ENCODE data around the gene SSBP3. TPM values are rescaled to one million over a fixed set of nuclear protein-coding genes. Genes with fewer than 3 reads are reported as not detected.

The SSBP3 gene
- total RNA-seq, 1 experiment from 2014 or later: 15.0 TPM

DNA sequence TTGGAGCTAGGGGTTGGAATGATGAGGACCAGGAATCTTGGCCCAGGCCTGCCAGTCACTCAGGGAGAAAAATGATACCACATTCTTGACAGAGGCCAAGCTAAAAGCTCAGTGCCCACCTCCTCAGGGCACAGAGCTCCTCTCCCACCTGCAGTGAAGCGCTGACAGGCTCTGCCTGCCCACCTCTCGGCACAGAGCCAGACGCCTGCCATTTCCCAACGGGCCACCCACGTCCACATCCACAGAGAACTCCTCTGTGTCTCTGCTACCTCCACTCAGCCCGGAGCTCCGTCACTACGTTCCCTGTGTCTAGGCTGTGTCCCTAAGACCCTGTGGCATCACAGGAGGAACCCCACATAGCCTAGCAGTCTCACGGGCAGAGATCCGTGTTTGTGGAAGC lies 145.4 kb downstream of the SSBP3 start:
- ATAC-seq (no peak), DNase-seq (no peak)
- POLR2A ChIA-PET (ENCODE audit: unreplicated experiment): no interaction called here
- no peak overlapping the region for H3K9ac ChIP-seq (ENCODE audit: low read length)
- H4K20me1 ChIP-seq (ENCODE audit: low read length): no peaks in the 10 kb centered on the region
- no peak overlapping the region for H3K4me2 ChIP-seq (ENCODE audit: low read length)
- no peak for TF ChIP-seq EZH2 (IDR thresholded peaks at IDR 0.05; ENCODE audit: low read length, unreplicated experiment)
- H3K9me2 ChIP-seq (replicated peaks; ENCODE audit: low read length): no peaks in the 10 kb centered on the region
- no peak overlapping the region for H3K4me3 ChIP-seq (ENCODE audit: low read length)
- no peaks in the 10 kb centered on the region for H3K4me1 ChIP-seq (ENCODE audit: insufficient read depth, low read length)
- H2AFZ ChIP-seq (ENCODE audit: low read length): no peak overlapping the region
- no TSS peak for BruUV-seq (replicated peaks)
- H3K27me3 ChIP-seq (ENCODE audit: low read length): no peaks in the 10 kb centered on the region
- no peak overlapping the region for H3K27ac ChIP-seq (ENCODE audit: low read length)
- no peaks in the 10 kb centered on the region for H3K9me3 ChIP-seq (ENCODE audit: low read length)
- CTCF ChIA-PET: no interaction called here
- intact Hi-C loops (cut with micrococcal nuclease): no loop called here
- no peaks in the 10 kb centered on the region for H3F3A ChIP-seq (ENCODE audit: low read length, unreplicated experiment)
- no peaks in the 10 kb centered on the region for H3K36me3 ChIP-seq (ENCODE audit: low read depth, low read length)
- no peaks in the 10 kb centered on the region for H3K79me2 ChIP-seq (ENCODE audit: low read length)

DNA sequence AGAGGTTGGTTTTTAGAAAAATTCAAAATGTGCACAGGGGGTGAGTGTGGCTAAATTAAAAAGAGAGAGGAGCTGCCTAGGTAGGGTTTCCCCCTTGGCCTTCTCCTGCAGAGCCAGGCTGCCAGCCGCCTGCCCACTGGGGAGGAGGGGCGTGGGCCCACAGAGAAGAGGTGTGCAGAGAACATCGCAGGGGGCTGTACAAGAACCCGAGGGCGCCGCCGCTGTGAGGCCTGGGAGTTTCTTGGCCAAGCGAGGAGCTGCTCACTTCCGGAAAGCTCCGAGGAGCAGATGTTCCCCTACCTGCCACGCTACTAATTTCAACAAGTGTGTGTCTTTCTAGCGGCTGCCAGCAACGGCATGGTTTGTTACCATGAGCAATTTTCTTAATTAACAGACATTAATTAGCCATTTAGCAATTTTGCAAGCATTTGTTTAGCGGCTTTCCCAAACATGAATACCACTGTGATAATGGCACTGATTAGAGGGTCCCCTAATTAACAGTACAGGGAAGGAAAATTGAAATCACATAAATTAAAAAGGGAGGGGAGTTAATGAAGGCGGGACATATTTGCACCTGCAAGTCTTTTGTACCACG lies 146.6 kb downstream of the SSBP3 start:
- no peak for ATAC-seq
- Histone ChIP-seq H3K4me3 (ENCODE audit: low read length) (no peak overlapping the region), H4K20me1 (ENCODE audit: low read length) (no peaks in the 10 kb centered on the region), H3K79me2 (ENCODE audit: low read length) (no peaks in the 10 kb centered on the region), H3F3A (ENCODE audit: low read length, unreplicated experiment) (no peaks in the 10 kb centered on the region), H3K27ac (ENCODE audit: low read length) (no peak overlapping the region), H3K9me3 (ENCODE audit: low read length) (no peaks in the 10 kb centered on the region), H2AFZ (ENCODE audit: low read length) (no peak overlapping the region), H3K4me2 (ENCODE audit: low read length) (no peak overlapping the region), H3K9me2 (replicated peaks; ENCODE audit: low read length) (no peaks in the 10 kb centered on the region), H3K9ac (ENCODE audit: low read length) (no peak overlapping the region), H3K27me3 (ENCODE audit: low read length) (no peaks in the 10 kb centered on the region), H3K4me1 (ENCODE audit: insufficient read depth, low read length) (peaks cover 4% of the 10 kb centered on the region; the same call in 1 of the 2 replicates), H3K36me3 (ENCODE audit: low read depth, low read length) (no peaks in the 10 kb centered on the region)
- TF ChIP-seq EZH2 (IDR thresholded peaks at IDR 0.05; ENCODE audit: low read length, unreplicated experiment) (no peak), EZH2phosphoT487 (IDR thresholded peaks at IDR 0.05; ENCODE audit: borderline replicate concordance, low read length) (no peak)
- TF ChIP-seq, protein P1, sequence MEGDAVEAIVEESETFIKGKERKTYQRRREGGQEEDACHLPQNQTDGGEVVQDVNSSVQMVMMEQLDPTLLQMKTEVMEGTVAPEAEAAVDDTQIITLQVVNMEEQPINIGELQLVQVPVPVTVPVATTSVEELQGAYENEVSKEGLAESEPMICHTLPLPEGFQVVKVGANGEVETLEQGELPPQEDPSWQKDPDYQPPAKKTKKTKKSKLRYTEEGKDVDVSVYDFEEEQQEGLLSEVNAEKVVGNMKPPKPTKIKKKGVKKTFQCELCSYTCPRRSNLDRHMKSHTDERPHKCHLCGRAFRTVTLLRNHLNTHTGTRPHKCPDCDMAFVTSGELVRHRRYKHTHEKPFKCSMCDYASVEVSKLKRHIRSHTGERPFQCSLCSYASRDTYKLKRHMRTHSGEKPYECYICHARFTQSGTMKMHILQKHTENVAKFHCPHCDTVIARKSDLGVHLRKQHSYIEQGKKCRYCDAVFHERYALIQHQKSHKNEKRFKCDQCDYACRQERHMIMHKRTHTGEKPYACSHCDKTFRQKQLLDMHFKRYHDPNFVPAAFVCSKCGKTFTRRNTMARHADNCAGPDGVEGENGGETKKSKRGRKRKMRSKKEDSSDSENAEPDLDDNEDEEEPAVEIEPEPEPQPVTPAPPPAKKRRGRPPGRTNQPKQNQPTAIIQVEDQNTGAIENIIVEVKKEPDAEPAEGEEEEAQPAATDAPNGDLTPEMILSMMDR (conservative IDR thresholded peaks at IDR 0.05; ENCODE audit: low read depth, low read length): no peak
- intact Hi-C loops (cut with micrococcal nuclease): no loop called here
- POLR2A ChIA-PET (ENCODE audit: unreplicated experiment): no interaction called here
- no TSS peak for BruUV-seq (replicated peaks)
- CTCF ChIA-PET: no interaction called here
- DNase-seq: no peak

DNA sequence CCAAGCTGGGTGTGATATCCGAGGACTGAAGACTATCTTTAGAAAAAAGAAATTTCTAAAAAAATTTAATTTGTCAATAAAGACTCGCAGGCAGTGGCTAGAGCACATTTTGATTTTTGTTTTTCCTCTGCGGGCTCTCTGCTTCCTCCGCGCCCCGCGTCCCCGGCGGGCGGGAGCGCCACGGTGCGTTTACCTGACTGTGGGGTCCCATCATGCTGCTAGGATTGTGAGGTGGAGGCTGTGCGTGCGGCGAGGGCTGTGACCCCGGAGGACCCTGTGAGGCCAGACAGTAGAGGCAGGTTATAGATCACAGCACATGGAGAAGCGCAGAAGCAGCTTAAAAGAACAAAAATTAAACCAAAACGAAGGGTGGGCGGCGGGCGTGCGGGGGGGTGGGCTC lies 148.3 kb downstream of the SSBP3 start:
- no peak overlapping the region for H3K9ac ChIP-seq (ENCODE audit: low read length)
- peaks cover 22% of the 10 kb centered on the region for H3K4me1 ChIP-seq (ENCODE audit: insufficient read depth, low read length)
- H3F3A ChIP-seq (ENCODE audit: low read length, unreplicated experiment): no peaks in the 10 kb centered on the region
- ATAC-seq (no peak), DNase-seq (no peak)
- H2AFZ ChIP-seq (ENCODE audit: low read length): no peak overlapping the region
- no peak overlapping the region for H3K27ac ChIP-seq (ENCODE audit: low read length)
- no peaks in the 10 kb centered on the region for H3K9me3 ChIP-seq (ENCODE audit: low read length)
- CTCF ChIA-PET: no interaction called here
- intact Hi-C loops (cut with micrococcal nuclease): no loop called here
- no peaks in the 10 kb centered on the region for H4K20me1 ChIP-seq (ENCODE audit: low read length)
- POLR2A ChIA-PET (ENCODE audit: unreplicated experiment): no interaction called here
- H3K4me2 ChIP-seq (ENCODE audit: low read length): no peak overlapping the region
- TF ChIP-seq EZH2 (IDR thresholded peaks at IDR 0.05; ENCODE audit: low read length, unreplicated experiment): no peak
- TF ChIP-seq, protein P1 (conservative IDR thresholded peaks at IDR 0.05; ENCODE audit: low read depth, low read length): no peak
- TF ChIP-seq EZH2phosphoT487 (IDR thresholded peaks at IDR 0.05; ENCODE audit: borderline replicate concordance, low read length): no peak
- no peaks in the 10 kb centered on the region for H3K9me2 ChIP-seq (replicated peaks; ENCODE audit: low read length)
- no peak overlapping the region for H3K4me3 ChIP-seq (ENCODE audit: low read length)
- BruUV-seq (replicated peaks): no TSS peak
- H3K79me2 ChIP-seq (ENCODE audit: low read length): no peaks in the 10 kb centered on the region
- H3K27me3 ChIP-seq (ENCODE audit: low read length): no peaks in the 10 kb centered on the region
- no peaks in the 10 kb centered on the region for H3K36me3 ChIP-seq (ENCODE audit: low read depth, low read length)
